GM20431 (cell line): Measurements from ENCODE around the gene S100G.

Experiments
- in situ Hi-C: fragments of 300-500 bp; cut with MseI, MboI; formaldehyde crosslinking; loops from one replicate; pipeline ENCODE4 v1.15.0; 2020; ENCODE audit warnings: low sequenced_read_pairs; ENCODE audit not compliant: unreplicated experiment

S100G gene

GRCh38 chrX:16702700-16703599 is 53.0 kb downstream of the S100G start:
- in situ Hi-C loops, result no loop called here
